HEK293T (cell line): ENCODE results near the gene DHFR.

Experiments
- CTCF ChIA-PET: fragments of 350-600 bp; formaldehyde crosslinking; extraction: SDS; loops from one replicate; lab custom pipeline; 2021; ENCODE audit warnings: antibody characterized with exemption, inconsistent platforms; lab: Yijun Ruan, JAX
- POLR2A ChIA-PET: fragments of 350-600 bp; formaldehyde crosslinking; extraction: SDS; loops from one replicate; lab custom pipeline; 2020; ENCODE audit warnings: antibody characterized with exemption, inconsistent platforms; lab: Yijun Ruan, JAX
- DNase-seq: peaks from one replicate; pipeline ENCODE4 v3.0.0; 2012; ENCODE audit warnings: mixed read lengths; ENCODE audit errors: extremely low spot score
- ARNT ChIP-seq: fragments of 450-650 bp; IDR thresholded peaks from 2 replicates; pipeline ENCODE4 v1.6.1; 2017; ENCODE audit warnings: mild to moderate bottlenecking
- BHLHE40 ChIP-seq: fragments of 450-650 bp; IDR thresholded peaks from 2 replicates; pipeline ENCODE4 v1.6.1; 2016; ENCODE audit warnings: mild to moderate bottlenecking, moderate library complexity, borderline replicate concordance
- CTBP1 ChIP-seq: fragments of 450-650 bp; IDR thresholded peaks from 2 replicates; pipeline ENCODE4 v1.6.1; 2016; ENCODE audit warnings: borderline replicate concordance
- ELF4 ChIP-seq: fragments of 450-650 bp; IDR thresholded peaks from 2 replicates; pipeline ENCODE4 v1.6.1; 2017; ENCODE audit warnings: antibody characterized with exemption
- FOXA1 ChIP-seq: fragments of 450-650 bp; IDR thresholded peaks from 2 replicates; pipeline ENCODE4 v1.6.1; 2016; ENCODE audit warnings: mild to moderate bottlenecking
- FOXK2 ChIP-seq: fragments of 450-650 bp; IDR thresholded peaks from 2 replicates; pipeline ENCODE4 v1.6.1; 2016; ENCODE audit warnings: mild to moderate bottlenecking
- FOXM1 ChIP-seq: fragments of 450-650 bp; IDR thresholded peaks from 2 replicates; pipeline ENCODE4 v1.6.1; 2017; ENCODE audit warnings: mild to moderate bottlenecking, borderline replicate concordance
- HDGF ChIP-seq: fragments of 450-650 bp; IDR thresholded peaks from 2 replicates; pipeline ENCODE4 v1.6.1; 2017; ENCODE audit warnings: antibody characterized with exemption, borderline replicate concordance
- L3MBTL2 ChIP-seq: fragments of 450-650 bp; conservative IDR thresholded peaks from 2 replicates; pipeline ENCODE4 v1.6.1; 2016; ENCODE audit warnings: mild to moderate bottlenecking
- LEF1 ChIP-seq: fragments of 450-650 bp; IDR thresholded peaks from 2 replicates; pipeline ENCODE4 v1.6.1; 2017; ENCODE audit warnings: mild to moderate bottlenecking, borderline replicate concordance
- NFRKB ChIP-seq: fragments of 450-650 bp; IDR thresholded peaks from 2 replicates; pipeline ENCODE4 v1.6.1; 2016; ENCODE audit warnings: mild to moderate bottlenecking, moderate library complexity
- PKNOX1 ChIP-seq: fragments of 450-650 bp; IDR thresholded peaks from 2 replicates; pipeline ENCODE4 v1.6.1; 2016
- SP1 ChIP-seq: fragments of 450-650 bp; IDR thresholded peaks from 2 replicates; pipeline ENCODE4 v1.6.1; 2017
- SUZ12 ChIP-seq: fragments of 450-650 bp; IDR thresholded peaks from 2 replicates; pipeline ENCODE4 v1.6.1; 2016; ENCODE audit warnings: mild to moderate bottlenecking
- TARDBP ChIP-seq: fragments of 450-650 bp; IDR thresholded peaks from 2 replicates; pipeline ENCODE4 v1.6.1; 2016
- ZNF384 ChIP-seq: fragments of 450-650 bp; IDR thresholded peaks from 2 replicates; pipeline ENCODE4 v1.6.1; 2016

The DHFR gene

DNA sequence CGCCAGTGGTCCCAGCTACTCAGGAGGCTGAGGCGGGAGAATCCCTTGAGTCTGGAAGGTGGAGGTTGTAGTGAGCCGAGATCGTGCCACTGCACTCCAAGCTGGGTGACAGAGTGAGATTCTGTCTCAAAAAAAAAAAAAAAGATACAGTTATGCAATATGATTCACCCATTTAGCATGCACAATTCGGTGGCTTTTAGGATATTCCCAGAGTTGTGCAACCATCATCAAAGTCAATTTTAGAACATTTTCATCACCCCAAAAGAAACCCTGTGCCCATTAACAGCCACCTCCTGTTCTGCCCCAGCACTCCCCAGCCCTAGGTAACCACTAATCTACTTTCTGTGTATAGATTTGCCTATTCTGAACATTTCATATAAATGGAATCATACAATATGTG, 4.3 kb upstream of the DHFR start:
- ChIA-PET CTCF (no interaction called here), POLR2A (no interaction called here)
- DNase-seq = no peak
- TF ChIP-seq FOXA1 (no peak), PKNOX1 (no peak), SP1 (no peak), NFRKB (no peak), SUZ12 (no peak), FOXM1 (no peak), ZNF384 (no peak), ELF4 (no peak), TARDBP (no peak), L3MBTL2 (no peak)

DNA sequence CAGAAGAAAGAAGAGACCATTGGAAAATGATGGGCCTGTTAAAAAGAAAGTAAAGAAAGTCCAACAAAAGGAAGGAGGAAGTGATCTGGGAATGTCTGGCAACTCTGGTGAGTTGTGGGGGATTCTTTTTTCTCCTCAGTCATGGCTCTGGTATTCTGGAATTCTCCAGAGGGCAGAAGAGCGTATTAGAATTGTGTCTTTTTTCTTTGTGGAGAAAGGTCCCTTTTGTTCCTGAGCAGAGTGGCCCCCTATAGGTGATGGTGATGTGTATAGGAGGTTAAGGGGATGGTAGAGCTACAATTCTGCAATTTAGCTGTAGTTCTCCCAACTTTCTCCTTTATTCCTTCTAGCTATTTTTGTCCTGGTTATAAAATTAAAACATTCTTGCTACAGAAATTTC, 1.6 kb upstream of the DHFR start:
- DNase-seq = no peak
- TF ChIP-seq TARDBP = no peak
- TF ChIP-seq LEF1 = no peak
- no peak for TF ChIP-seq BHLHE40
- no peak for TF ChIP-seq PKNOX1
- TF ChIP-seq L3MBTL2 = no peak
- no peak for TF ChIP-seq ELF4
- no peak for TF ChIP-seq SP1
- no peak for TF ChIP-seq FOXK2
- TF ChIP-seq ARNT = no peak
- TF ChIP-seq HDGF = no peak
- TF ChIP-seq FOXA1 = no peak
- TF ChIP-seq CTBP1 = no peak
- TF ChIP-seq NFRKB = no peak
- no peak for TF ChIP-seq ZNF384
- no peak for TF ChIP-seq FOXM1
- no peak for TF ChIP-seq SUZ12
- POLR2A ChIA-PET = interaction anchor here (1.8 kb wide), 1 partner anchor 170 kb away, joined by 7 read pairs; no protein-coding TSS in a partner anchor
- CTCF ChIA-PET = interaction anchor here (0.6 to 1.5 kb wide), 4 partner anchors 9 to 78 kb away, joined by 3 to 4 read pairs (median 4); no protein-coding TSS in a partner anchor

- ChIA-PET CTCF (interaction anchor here (1.5 kb wide), 1 partner anchor 10 kb away, joined by 3 read pairs; no protein-coding TSS in a partner anchor), POLR2A (interaction anchor here (0.7 to 1.8 kb wide), 7 partner anchors 9 to 535 kb away, joined by 3 to 7 read pairs (median 3); partner anchors contain the start of gene FAM151B)
- DNase-seq = no peak
- TF ChIP-seq ELF4 (no peak), SP1 (no peak), FOXK2 (no peak), ZNF384 (no peak), NFRKB (no peak), L3MBTL2 (no peak), ARNT (no peak), BHLHE40 (no peak), PKNOX1 (no peak), LEF1 (no peak), FOXM1 (no peak), SUZ12 (no peak), HDGF (no peak), FOXA1 (no peak), TARDBP (no peak), CTBP1 (no peak)
Measured at GRCh38 chr5:80655231-80655774, 520 bp upstream of the DHFR start.

DNA sequence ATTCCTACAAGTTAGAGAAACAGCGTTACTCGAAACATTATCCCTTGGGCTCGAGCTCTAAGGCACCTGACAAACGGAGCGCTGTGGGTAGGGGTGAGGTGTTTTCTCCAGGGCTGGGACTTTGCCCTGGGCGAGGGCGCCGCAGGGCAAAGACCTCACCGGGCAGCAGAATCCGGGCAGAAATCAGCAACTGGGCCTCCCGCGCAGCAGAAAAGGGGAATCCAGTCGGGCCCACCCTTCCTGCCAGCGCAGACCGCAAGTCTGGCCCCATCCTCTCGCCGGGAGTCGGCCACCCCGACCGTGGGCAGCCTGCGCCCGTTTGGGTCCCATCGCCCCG, 761 bp downstream of the DHFR start:
- DNase-seq = peak; percentile 22
- ChIA-PET CTCF (interaction anchor here (0.6 to 1.1 kb wide), 2 partner anchors 14 to 173 kb away, joined by 3 read pairs; no protein-coding TSS in a partner anchor), POLR2A (interaction anchor here (1.0 to 1.2 kb wide), 3 partner anchors 9 to 558 kb away, joined by 3 to 4 read pairs (median 3); no protein-coding TSS in a partner anchor)
- TF ChIP-seq SUZ12 (no peak), FOXM1 (no peak), LEF1 (no peak), PKNOX1 (no peak), CTBP1 (no peak), ARNT (no peak), FOXA1 (no peak), FOXK2 (no peak)

GRCh38 chr5:80653502-80653901, 1.3 kb downstream of the DHFR start:
- TF ChIP-seq FOXA1 (no peak), ZNF384 (no peak), PKNOX1 (no peak), ARNT (no peak), HDGF (no peak), FOXK2 (no peak), ELF4 (no peak), FOXM1 (no peak)
- ChIA-PET POLR2A (interaction anchor here (1.0 kb wide), 2 partner anchors 9 to 557 kb away, joined by 3 to 4 read pairs; no protein-coding TSS in a partner anchor), CTCF (interaction anchor here (1.1 kb wide), 1 partner anchor 14 kb away, joined by 3 read pairs; no protein-coding TSS in a partner anchor)
- no peak for DNase-seq
